Measurements from ENCODE around the gene SRP14.

SRP14 gene

GRCh38 chr15:40028853-40029252, 10.1 kb downstream of the SRP14 start:
- Histone ChIP-seq H3K4me3 (ENCODE audit: low read length, poor library complexity, severe bottlenecking) (no peak overlapping the region), H3K9me3 (ENCODE audit: insufficient read depth, low read depth, low read length) (no peaks in the 10 kb centered on the region), H3K4me2 (ENCODE audit: low read depth, low read length, poor library complexity, severe bottlenecking) (no peak overlapping the region), H3K79me2 (ENCODE audit: insufficient read depth, low read length) (no peaks in the 10 kb centered on the region), H3K4me1 (ENCODE audit: insufficient read depth, low read length, poor library complexity, severe bottlenecking) (no peaks in the 10 kb centered on the region), H3K9ac (ENCODE audit: low read depth, low read length, poor library complexity, severe bottlenecking) (no peak overlapping the region), H3K27me3 (ENCODE audit: insufficient read depth, low read length, poor library complexity, severe bottlenecking) (no peaks in the 10 kb centered on the region), H2AFZ (ENCODE audit: low read length) (no peak overlapping the region), H3K9me2 (replicated peaks; ENCODE audit: low read depth, low read length) (no peaks in the 10 kb centered on the region), H3F3A (ENCODE audit: low read depth) (no peaks in the 10 kb centered on the region), H4K20me1 (ENCODE audit: insufficient read depth, low read length, poor library complexity, severe bottlenecking) (no peaks in the 10 kb centered on the region), H3K36me3 (ENCODE audit: insufficient read depth, low read length) (peaks cover 47% of the 10 kb centered on the region; the same call in 1 of the 2 replicates)
- TF ChIP-seq EZH2phosphoT487 (IDR thresholded peaks at IDR 0.05; ENCODE audit: borderline replicate concordance): no peak
- TF ChIP-seq CTCF (conservative IDR thresholded peaks at IDR 0.05; ENCODE audit: low read length): no peak

- TF ChIP-seq EZH2phosphoT487 (IDR thresholded peaks at IDR 0.05; ENCODE audit: borderline replicate concordance) (no peak), CTCF (conservative IDR thresholded peaks at IDR 0.05; ENCODE audit: low read length) (no peak)
- H3K9me2 ChIP-seq (replicated peaks; ENCODE audit: low read depth, low read length): no peaks in the 10 kb centered on the region
- H3K4me2 ChIP-seq (ENCODE audit: low read depth, low read length, poor library complexity, severe bottlenecking): no peak overlapping the region
- no peaks in the 10 kb centered on the region for H4K20me1 ChIP-seq (ENCODE audit: insufficient read depth, low read length, poor library complexity, severe bottlenecking)
- H3K9ac ChIP-seq (ENCODE audit: low read depth, low read length, poor library complexity, severe bottlenecking): no peak overlapping the region
- H3K36me3 ChIP-seq (ENCODE audit: insufficient read depth, low read length): peaks cover 43% of the 10 kb centered on the region; the same call in 1 of the 2 replicates
- H3K4me1 ChIP-seq (ENCODE audit: insufficient read depth, low read length, poor library complexity, severe bottlenecking): no peaks in the 10 kb centered on the region
- no peaks in the 10 kb centered on the region for H3K79me2 ChIP-seq (ENCODE audit: insufficient read depth, low read length)
- H3K9me3 ChIP-seq (ENCODE audit: insufficient read depth, low read depth, low read length): no peaks in the 10 kb centered on the region
- H3F3A ChIP-seq (ENCODE audit: low read depth): no peaks in the 10 kb centered on the region
- H3K27me3 ChIP-seq (ENCODE audit: insufficient read depth, low read length, poor library complexity, severe bottlenecking): no peaks in the 10 kb centered on the region
- no peak overlapping the region for H3K4me3 ChIP-seq (ENCODE audit: low read length, poor library complexity, severe bottlenecking)
- H2AFZ ChIP-seq (ENCODE audit: low read length): no peak overlapping the region
These were observed 10.8 kb downstream of the SRP14 start for GRCh38 chr15:40028193-40028592.

- H3K9me2 ChIP-seq (replicated peaks; ENCODE audit: low read depth, low read length): no peaks in the 10 kb centered on the region
- H3F3A ChIP-seq (ENCODE audit: low read depth): no peaks in the 10 kb centered on the region
- peaks cover 29% of the 10 kb centered on the region; the same call in 1 of the 2 replicates for H3K36me3 ChIP-seq (ENCODE audit: insufficient read depth, low read length)
- H3K4me2 ChIP-seq (ENCODE audit: low read depth, low read length, poor library complexity, severe bottlenecking): no peak overlapping the region
- H4K20me1 ChIP-seq (ENCODE audit: insufficient read depth, low read length, poor library complexity, severe bottlenecking): no peaks in the 10 kb centered on the region
- H3K4me1 ChIP-seq (ENCODE audit: insufficient read depth, low read length, poor library complexity, severe bottlenecking): no peaks in the 10 kb centered on the region
- no peak overlapping the region for H2AFZ ChIP-seq (ENCODE audit: low read length)
- no peaks in the 10 kb centered on the region for H3K79me2 ChIP-seq (ENCODE audit: insufficient read depth, low read length)
- peaks cover 15% of the 10 kb centered on the region; the same call in 1 of the 2 replicates for H3K9me3 ChIP-seq (ENCODE audit: insufficient read depth, low read depth, low read length)
- H3K9ac ChIP-seq (ENCODE audit: low read depth, low read length, poor library complexity, severe bottlenecking): no peak overlapping the region
- H3K4me3 ChIP-seq (ENCODE audit: low read length, poor library complexity, severe bottlenecking): no peak overlapping the region
- TF ChIP-seq CTCF (conservative IDR thresholded peaks at IDR 0.05; ENCODE audit: low read length) (no peak), EZH2phosphoT487 (IDR thresholded peaks at IDR 0.05; ENCODE audit: borderline replicate concordance) (no peak)
- no peaks in the 10 kb centered on the region for H3K27me3 ChIP-seq (ENCODE audit: insufficient read depth, low read length, poor library complexity, severe bottlenecking)
These were observed 22.6 kb downstream of the SRP14 start for GRCh38 chr15:40016224-40016865.
